ENCODE results near the gene KEL.

DNA sequence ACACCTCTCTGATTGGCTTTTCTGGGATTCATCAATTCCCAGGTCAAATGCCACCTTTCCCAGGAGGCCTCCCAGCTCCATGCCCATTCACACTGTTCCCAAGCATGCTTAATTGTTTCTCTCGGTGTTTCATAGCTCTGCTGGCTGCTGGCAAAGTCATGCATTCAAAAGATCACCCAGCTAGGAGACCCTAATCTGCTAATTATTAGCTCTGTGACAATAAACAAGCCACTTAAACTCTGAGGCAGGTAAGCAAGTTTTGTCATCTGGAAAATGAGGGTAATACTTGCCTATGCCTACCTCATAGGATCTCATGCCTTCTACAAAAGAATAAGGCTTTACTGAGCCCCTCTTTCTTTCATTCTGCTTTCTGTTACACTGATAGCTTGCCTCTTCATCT lies 828 bp upstream of the KEL start:
- no peak for TF ChIP-seq POLR2A (IDR thresholded peaks at IDR 0.05)
- TF ChIP-seq, protein P1, sequence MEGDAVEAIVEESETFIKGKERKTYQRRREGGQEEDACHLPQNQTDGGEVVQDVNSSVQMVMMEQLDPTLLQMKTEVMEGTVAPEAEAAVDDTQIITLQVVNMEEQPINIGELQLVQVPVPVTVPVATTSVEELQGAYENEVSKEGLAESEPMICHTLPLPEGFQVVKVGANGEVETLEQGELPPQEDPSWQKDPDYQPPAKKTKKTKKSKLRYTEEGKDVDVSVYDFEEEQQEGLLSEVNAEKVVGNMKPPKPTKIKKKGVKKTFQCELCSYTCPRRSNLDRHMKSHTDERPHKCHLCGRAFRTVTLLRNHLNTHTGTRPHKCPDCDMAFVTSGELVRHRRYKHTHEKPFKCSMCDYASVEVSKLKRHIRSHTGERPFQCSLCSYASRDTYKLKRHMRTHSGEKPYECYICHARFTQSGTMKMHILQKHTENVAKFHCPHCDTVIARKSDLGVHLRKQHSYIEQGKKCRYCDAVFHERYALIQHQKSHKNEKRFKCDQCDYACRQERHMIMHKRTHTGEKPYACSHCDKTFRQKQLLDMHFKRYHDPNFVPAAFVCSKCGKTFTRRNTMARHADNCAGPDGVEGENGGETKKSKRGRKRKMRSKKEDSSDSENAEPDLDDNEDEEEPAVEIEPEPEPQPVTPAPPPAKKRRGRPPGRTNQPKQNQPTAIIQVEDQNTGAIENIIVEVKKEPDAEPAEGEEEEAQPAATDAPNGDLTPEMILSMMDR (IDR thresholded peaks at IDR 0.05) = no peak
